HL-60 (cell line): ENCODE data around the gene DARS1.

Source experiments
- GABPA ChIP-seq: IDR thresholded peaks from 2 replicates; pipeline ENCODE4 v1.6.1; 2012; ENCODE audit warnings: low read depth
- POLR2AphosphoS5 ChIP-seq: IDR thresholded peaks from 2 replicates; pipeline ENCODE4 v1.6.1; 2012; ENCODE audit warnings: low read depth
- SPI1 ChIP-seq: IDR thresholded peaks from 2 replicates; pipeline ENCODE4 v1.6.1; 2012; ENCODE audit warnings: low read depth, mild to moderate bottlenecking, borderline replicate concordance
- TF ChIP-seq, protein P1 (sequence below): IDR thresholded peaks from one replicate; pipeline ENCODE4 v1.5.1; 2011; ENCODE audit warnings: low read length, control low read depth, inconsistent platforms; ENCODE audit not compliant: insufficient read depth
- TF ChIP-seq, protein P2 (sequence below): IDR thresholded peaks from 2 replicates; pipeline ENCODE4 v1.6.1; 2012; ENCODE audit warnings: low read depth; ENCODE audit not compliant: insufficient replicate concordance

GRCh38 chr2:135993421-135993820 is 8.0 kb upstream of the DARS1 start:
- TF ChIP-seq, protein P1, sequence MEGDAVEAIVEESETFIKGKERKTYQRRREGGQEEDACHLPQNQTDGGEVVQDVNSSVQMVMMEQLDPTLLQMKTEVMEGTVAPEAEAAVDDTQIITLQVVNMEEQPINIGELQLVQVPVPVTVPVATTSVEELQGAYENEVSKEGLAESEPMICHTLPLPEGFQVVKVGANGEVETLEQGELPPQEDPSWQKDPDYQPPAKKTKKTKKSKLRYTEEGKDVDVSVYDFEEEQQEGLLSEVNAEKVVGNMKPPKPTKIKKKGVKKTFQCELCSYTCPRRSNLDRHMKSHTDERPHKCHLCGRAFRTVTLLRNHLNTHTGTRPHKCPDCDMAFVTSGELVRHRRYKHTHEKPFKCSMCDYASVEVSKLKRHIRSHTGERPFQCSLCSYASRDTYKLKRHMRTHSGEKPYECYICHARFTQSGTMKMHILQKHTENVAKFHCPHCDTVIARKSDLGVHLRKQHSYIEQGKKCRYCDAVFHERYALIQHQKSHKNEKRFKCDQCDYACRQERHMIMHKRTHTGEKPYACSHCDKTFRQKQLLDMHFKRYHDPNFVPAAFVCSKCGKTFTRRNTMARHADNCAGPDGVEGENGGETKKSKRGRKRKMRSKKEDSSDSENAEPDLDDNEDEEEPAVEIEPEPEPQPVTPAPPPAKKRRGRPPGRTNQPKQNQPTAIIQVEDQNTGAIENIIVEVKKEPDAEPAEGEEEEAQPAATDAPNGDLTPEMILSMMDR: no peak
- no peak for TF ChIP-seq POLR2AphosphoS5
- TF ChIP-seq, protein P2, sequence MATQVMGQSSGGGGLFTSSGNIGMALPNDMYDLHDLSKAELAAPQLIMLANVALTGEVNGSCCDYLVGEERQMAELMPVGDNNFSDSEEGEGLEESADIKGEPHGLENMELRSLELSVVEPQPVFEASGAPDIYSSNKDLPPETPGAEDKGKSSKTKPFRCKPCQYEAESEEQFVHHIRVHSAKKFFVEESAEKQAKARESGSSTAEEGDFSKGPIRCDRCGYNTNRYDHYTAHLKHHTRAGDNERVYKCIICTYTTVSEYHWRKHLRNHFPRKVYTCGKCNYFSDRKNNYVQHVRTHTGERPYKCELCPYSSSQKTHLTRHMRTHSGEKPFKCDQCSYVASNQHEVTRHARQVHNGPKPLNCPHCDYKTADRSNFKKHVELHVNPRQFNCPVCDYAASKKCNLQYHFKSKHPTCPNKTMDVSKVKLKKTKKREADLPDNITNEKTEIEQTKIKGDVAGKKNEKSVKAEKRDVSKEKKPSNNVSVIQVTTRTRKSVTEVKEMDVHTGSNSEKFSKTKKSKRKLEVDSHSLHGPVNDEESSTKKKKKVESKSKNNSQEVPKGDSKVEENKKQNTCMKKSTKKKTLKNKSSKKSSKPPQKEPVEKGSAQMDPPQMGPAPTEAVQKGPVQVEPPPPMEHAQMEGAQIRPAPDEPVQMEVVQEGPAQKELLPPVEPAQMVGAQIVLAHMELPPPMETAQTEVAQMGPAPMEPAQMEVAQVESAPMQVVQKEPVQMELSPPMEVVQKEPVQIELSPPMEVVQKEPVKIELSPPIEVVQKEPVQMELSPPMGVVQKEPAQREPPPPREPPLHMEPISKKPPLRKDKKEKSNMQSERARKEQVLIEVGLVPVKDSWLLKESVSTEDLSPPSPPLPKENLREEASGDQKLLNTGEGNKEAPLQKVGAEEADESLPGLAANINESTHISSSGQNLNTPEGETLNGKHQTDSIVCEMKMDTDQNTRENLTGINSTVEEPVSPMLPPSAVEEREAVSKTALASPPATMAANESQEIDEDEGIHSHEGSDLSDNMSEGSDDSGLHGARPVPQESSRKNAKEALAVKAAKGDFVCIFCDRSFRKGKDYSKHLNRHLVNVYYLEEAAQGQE: no peak
- no peak for TF ChIP-seq GABPA
- TF ChIP-seq SPI1: no peak
